ENCODE results near the gene TBL1XR1. TPM values are rescaled to one million over a fixed set of nuclear protein-coding genes. Genes with fewer than 3 reads are reported as not detected.

The TBL1XR1 gene
- total RNA-seq, 4 donors from 2014 or later, result 55.6 to 281 (median 102) TPM

- intact Hi-C loops (cut with DNase I; ENCODE audit: low total_unique reads), result no loop called here
- no peaks in the 10 kb centered on the region for H3K36me3 ChIP-seq
- no peaks in the 10 kb centered on the region for H3K9me3 ChIP-seq
- no peak overlapping the region for H3K4me3 ChIP-seq
- H3K4me1 ChIP-seq, result peaks cover 0 to 8% of the 10 kb centered on the region in 2 donors
- TF ChIP-seq, protein P1, sequence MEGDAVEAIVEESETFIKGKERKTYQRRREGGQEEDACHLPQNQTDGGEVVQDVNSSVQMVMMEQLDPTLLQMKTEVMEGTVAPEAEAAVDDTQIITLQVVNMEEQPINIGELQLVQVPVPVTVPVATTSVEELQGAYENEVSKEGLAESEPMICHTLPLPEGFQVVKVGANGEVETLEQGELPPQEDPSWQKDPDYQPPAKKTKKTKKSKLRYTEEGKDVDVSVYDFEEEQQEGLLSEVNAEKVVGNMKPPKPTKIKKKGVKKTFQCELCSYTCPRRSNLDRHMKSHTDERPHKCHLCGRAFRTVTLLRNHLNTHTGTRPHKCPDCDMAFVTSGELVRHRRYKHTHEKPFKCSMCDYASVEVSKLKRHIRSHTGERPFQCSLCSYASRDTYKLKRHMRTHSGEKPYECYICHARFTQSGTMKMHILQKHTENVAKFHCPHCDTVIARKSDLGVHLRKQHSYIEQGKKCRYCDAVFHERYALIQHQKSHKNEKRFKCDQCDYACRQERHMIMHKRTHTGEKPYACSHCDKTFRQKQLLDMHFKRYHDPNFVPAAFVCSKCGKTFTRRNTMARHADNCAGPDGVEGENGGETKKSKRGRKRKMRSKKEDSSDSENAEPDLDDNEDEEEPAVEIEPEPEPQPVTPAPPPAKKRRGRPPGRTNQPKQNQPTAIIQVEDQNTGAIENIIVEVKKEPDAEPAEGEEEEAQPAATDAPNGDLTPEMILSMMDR (IDR thresholded peaks at IDR 0.05), result no peak
- no peak for TF ChIP-seq POLR2A (IDR thresholded peaks at IDR 0.05)
- no peaks in the 10 kb centered on the region for H3K27me3 ChIP-seq
- no peak for DNase-seq
- no peak overlapping the region for H3K27ac ChIP-seq
Observed at GRCh38 chr3:177182352-177182751, 14.9 kb downstream of the TBL1XR1 start.

- DNase-seq, result no peak
- TF ChIP-seq POLR2A (IDR thresholded peaks at IDR 0.05), result no peak
- TF ChIP-seq, protein P1 (IDR thresholded peaks at IDR 0.05), result no peak
- peaks cover 0 to 8% of the 10 kb centered on the region in 2 donors for H3K4me1 ChIP-seq
- no peaks in the 10 kb centered on the region for H3K36me3 ChIP-seq
- no peak overlapping the region for H3K27ac ChIP-seq
- intact Hi-C loops (cut with DNase I; ENCODE audit: low total_unique reads), result no loop called here
- no peaks in the 10 kb centered on the region for H3K27me3 ChIP-seq
- no peaks in the 10 kb centered on the region for H3K9me3 ChIP-seq
- no peak overlapping the region for H3K4me3 ChIP-seq
Observed at GRCh38 chr3:177181418-177181817, 15.9 kb downstream of the TBL1XR1 start.

DNA sequence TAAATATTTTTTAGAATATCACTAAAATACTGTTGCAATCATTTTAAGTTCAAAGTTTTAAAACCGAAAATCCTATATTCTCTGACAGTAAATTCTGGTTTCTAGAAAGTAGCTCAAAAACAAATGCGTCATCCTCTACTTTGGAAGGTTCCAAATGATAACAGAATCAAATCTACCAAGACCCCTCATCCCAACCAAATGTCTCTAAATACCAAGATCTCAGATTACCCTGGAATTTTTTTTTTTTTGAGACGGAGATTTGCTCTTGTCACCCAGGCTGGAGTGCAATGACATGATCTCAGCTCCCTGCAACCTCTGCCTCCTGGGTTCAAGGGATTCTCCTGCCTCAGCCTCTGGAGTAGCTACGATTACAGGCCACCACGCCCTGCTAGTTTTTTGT, 16.8 kb downstream of the TBL1XR1 start:
- Histone ChIP-seq H3K4me3 (no peak overlapping the region), H3K27me3 (no peaks in the 10 kb centered on the region), H3K9me3 (no peaks in the 10 kb centered on the region), H3K36me3 (no peaks in the 10 kb centered on the region), H3K4me1 (peaks cover 0 to 2% of the 10 kb centered on the region in 2 donors), H3K27ac (no peak overlapping the region)
- intact Hi-C loops (cut with DNase I; ENCODE audit: low total_unique reads), result no loop called here
- TF ChIP-seq, protein P1 (IDR thresholded peaks at IDR 0.05), result no peak
- no peak for TF ChIP-seq POLR2A (IDR thresholded peaks at IDR 0.05)
- no peak for DNase-seq

GRCh38 chr3:177179281-177180067, 17.8 kb downstream of the TBL1XR1 start:
- H3K9me3 ChIP-seq, result no peaks in the 10 kb centered on the region
- no peaks in the 10 kb centered on the region for H3K27me3 ChIP-seq
- H3K27ac ChIP-seq, result no peak overlapping the region
- no peak overlapping the region for H3K4me3 ChIP-seq
- no peak for DNase-seq
- no peaks in the 10 kb centered on the region for H3K36me3 ChIP-seq
- intact Hi-C loops (cut with DNase I; ENCODE audit: low total_unique reads), result no loop called here
- H3K4me1 ChIP-seq, result no peaks in the 10 kb centered on the region
- TF ChIP-seq, protein P1 (IDR thresholded peaks at IDR 0.05), result no peak
- no peak for TF ChIP-seq POLR2A (IDR thresholded peaks at IDR 0.05)

DNA sequence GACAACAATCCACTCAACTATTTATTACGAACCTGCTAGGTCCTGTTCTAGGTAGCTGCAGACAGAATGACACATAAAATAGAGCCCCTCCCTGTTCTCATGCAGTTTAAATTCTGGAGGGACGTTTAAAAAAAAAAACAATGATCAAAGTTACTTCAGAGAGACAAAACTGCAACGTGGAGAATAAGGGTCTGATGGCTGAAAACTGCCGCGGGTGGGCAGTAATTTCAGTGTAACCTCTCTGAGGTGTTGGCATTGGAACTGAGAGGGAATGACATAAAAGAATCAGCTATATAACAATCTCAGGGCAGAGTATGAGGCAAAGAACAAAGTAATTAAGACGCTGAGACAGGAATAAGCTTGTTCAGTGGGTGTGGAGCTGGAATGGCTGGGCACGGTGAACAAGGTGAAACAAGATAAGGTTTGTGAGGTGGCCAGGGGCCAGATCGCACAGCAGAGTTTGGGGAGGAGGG, 19.5 kb downstream of the TBL1XR1 start:
- TF ChIP-seq, protein P1 (IDR thresholded peaks at IDR 0.05), result no peak
- DNase-seq, result no peak
- no peaks in the 10 kb centered on the region for H3K9me3 ChIP-seq
- H3K27ac ChIP-seq, result no peak overlapping the region
- H3K36me3 ChIP-seq, result no peaks in the 10 kb centered on the region
- H3K4me3 ChIP-seq, result no peak overlapping the region
- H3K27me3 ChIP-seq, result no peaks in the 10 kb centered on the region
- H3K4me1 ChIP-seq, result no peaks in the 10 kb centered on the region
- intact Hi-C loops (cut with DNase I; ENCODE audit: low total_unique reads), result no loop called here
